HCT116 (cell line): ENCODE data around the gene ARSJ. TPM values are rescaled to one million over a fixed set of nuclear protein-coding genes. Genes with fewer than 3 reads are reported as not detected.

Source experiments
- ATAC-seq: fragments of 200-7000 bp; cut with Tn5 transposase; 2 replicates; pipeline ENCODE4 v1.9.1; 2020; ENCODE audit warnings: mild to moderate bottlenecking, moderate library complexity
- BruUV-seq: library from RNA; stranded (reverse); fragments of 400-500 nt; replicated peaks from 2 replicates; lab custom pipeline; 2021; lab: Mats Ljungman, UMichigan
- CTCF ChIA-PET: fragments of 300-600 bp; sonication (Branson Sonifier 250); formaldehyde crosslinking; loops from one replicate; lab custom pipeline; 2021; ENCODE audit warnings: antibody characterized with exemption; lab: Charles Lee
- POLR2A ChIA-PET: fragments of 300-600, 350-600 bp; sonication (Branson Sonifier 250); formaldehyde crosslinking; loops from one replicate; lab custom pipeline; 2021; ENCODE audit warnings: antibody characterized with exemption; lab: Charles Lee
- RAD21 ChIA-PET, 2 experiments: fragments of 300-600 bp; sonication (Branson Sonifier 250); formaldehyde crosslinking; loops; one replicate each; lab custom pipeline; 2023; ENCODE audit warnings: low total read pairs in 2 of 2; ENCODE audit not compliant: uncharacterized antibody in 2 of 2, unreplicated experiment in 2 of 2, low non-redundant PET in 1 of 2; lab: Charles Lee
- DNase-seq: peaks from one replicate; pipeline ENCODE4 v3.0.0-alpha.2; 2010; ENCODE audit warnings: low read depth, low spot score
- H2AFZ ChIP-seq: fragments of 200-600 bp; shearing (Covaris generic), sonication (generic); 2 replicates; pipeline ENCODE4 v1.6.1; 2017; ENCODE audit warnings: low read depth, mixed run types, mixed read lengths, antibody characterized with exemption, low read length; ENCODE audit not compliant: poor library complexity, severe bottlenecking
- H3K27ac ChIP-seq: 2 replicates; pipeline ENCODE4 v1.5.1; 2012; ENCODE audit warnings: low read depth, low read length
- H3K27me3 ChIP-seq: fragments of 200-600 bp; sonication (generic); 2 replicates; pipeline ENCODE4 v1.6.1; 2016; ENCODE audit warnings: mixed run types, low read length, mixed read lengths; ENCODE audit not compliant: insufficient read depth
- H3K36me3 ChIP-seq, 2 experiments: fragments of 200-500 bp in 1 of 2; fragments of 200-600 bp in 1 of 2; sonication (Bioruptor generic) in 1 of 2; sonication (generic) in 1 of 2; 2 replicates each; pipeline versions ENCODE4 v1.5.1 to v1.6.1; 2014 to 2016; ENCODE audit warnings: low read length in 2 of 2, inconsistent platforms in 1 of 2, mixed read lengths in 1 of 2, mixed run types in 1 of 2; ENCODE audit not compliant: insufficient read depth in 2 of 2, control insufficient read depth in 1 of 2
- H3K4me1 ChIP-seq, 2 experiments: fragments of 200-600 bp in 1 of 2; sonication (generic) in 1 of 2; 2 replicates each; pipeline versions ENCODE4 v1.5.1 to v1.6.1; 2012 to 2017; ENCODE audit warnings: low read length in 2 of 2, inconsistent platforms in 1 of 2, mild to moderate bottlenecking in 1 of 2, mixed read lengths in 1 of 2, mixed run types in 1 of 2, moderate library complexity in 1 of 2; ENCODE audit not compliant: insufficient read depth in 2 of 2, control insufficient read depth in 1 of 2
- H3K4me2 ChIP-seq: fragments of 200-600 bp; sonication (generic); 2 replicates; pipeline ENCODE4 v1.6.1; 2017; ENCODE audit warnings: mixed run types, low read length, mixed read lengths
- H3K4me3 ChIP-seq, 2 experiments: fragments of 200-600 bp in 1 of 2; sonication (generic) in 1 of 2; replicated peaks in 1 of 2; 2 replicates each; pipeline ENCODE4 v1.5.1; 2011 to 2016; ENCODE audit warnings: low read length in 2 of 2, control low read depth in 1 of 2, low read depth in 1 of 2, mild to moderate bottlenecking in 1 of 2, mixed read lengths in 1 of 2, mixed run types in 1 of 2
- H3K79me2 ChIP-seq: fragments of 200-600 bp; sonication (generic); 2 replicates; pipeline ENCODE4 v1.6.1; 2017; ENCODE audit warnings: mild to moderate bottlenecking, mixed run types, low read length, moderate library complexity, mixed read lengths; ENCODE audit not compliant: insufficient read depth
- H3K9ac ChIP-seq: fragments of 200-600 bp; sonication (generic); 2 replicates; pipeline ENCODE4 v1.6.1; 2016; ENCODE audit warnings: low read length, mixed read lengths
- H3K9me2 ChIP-seq: fragments of 200-600 bp; sonication (generic), shearing (Covaris generic); 2 replicates; pipeline ENCODE4 v1.6.1; 2017; ENCODE audit warnings: mixed run types, mild to moderate bottlenecking, moderate library complexity; ENCODE audit not compliant: insufficient read depth
- H3K9me3 ChIP-seq, 2 experiments: fragments of 200-500 bp in 1 of 2; fragments of 200-600 bp in 1 of 2; sonication (Bioruptor generic) in 1 of 2; sonication (generic) in 1 of 2; 2 replicates each; pipeline ENCODE4 v1.6.1; 2014 to 2017; ENCODE audit warnings: low read length in 2 of 2, mixed read lengths in 2 of 2, inconsistent platforms in 1 of 2, low read depth in 1 of 2, mild to moderate bottlenecking in 1 of 2, mixed run types in 1 of 2, moderate library complexity in 1 of 2; ENCODE audit not compliant: control insufficient read depth in 1 of 2, insufficient read depth in 1 of 2
- H4K20me1 ChIP-seq: fragments of 200-600 bp; sonication (generic), shearing (Covaris generic); 2 replicates; pipeline ENCODE4 v1.6.1; 2017; ENCODE audit warnings: mixed run types, mild to moderate bottlenecking, moderate library complexity; ENCODE audit not compliant: insufficient read depth
- ATF3 ChIP-seq: IDR thresholded peaks from 2 replicates; pipeline ENCODE4 v1.6.1; 2012
- CBX3 ChIP-seq: IDR thresholded peaks from 2 replicates; pipeline ENCODE4 v1.6.1; 2012; ENCODE audit warnings: low read depth
- ELF1 ChIP-seq: IDR thresholded peaks from 2 replicates; pipeline ENCODE4 v1.6.1; 2012; ENCODE audit warnings: low read depth, borderline replicate concordance
- EZH2 ChIP-seq: fragments of 200-600 bp; sonication (generic); IDR thresholded peaks from 2 replicates; pipeline ENCODE4 v1.6.1; 2017; ENCODE audit warnings: antibody characterized with exemption, mixed run types
- FOSL1 ChIP-seq: IDR thresholded peaks from 2 replicates; pipeline ENCODE4 v1.6.1; 2012; ENCODE audit warnings: low read depth
- JUND ChIP-seq: IDR thresholded peaks from 2 replicates; pipeline ENCODE4 v1.6.1; 2012
- SIN3A ChIP-seq: IDR thresholded peaks from 2 replicates; pipeline ENCODE4 v1.6.1; 2012; ENCODE audit warnings: low read depth
- SP1 ChIP-seq: IDR thresholded peaks from 2 replicates; pipeline ENCODE4 v1.6.1; 2012; ENCODE audit warnings: low read depth
- SRF ChIP-seq: IDR thresholded peaks from 2 replicates; pipeline ENCODE4 v1.6.1; 2012; ENCODE audit warnings: low read depth
- ZNF274 ChIP-seq: fragments of 200-500 bp; sonication (Bioruptor generic); IDR thresholded peaks from 2 replicates; pipeline ENCODE4 v1.6.1; 2014; ENCODE audit warnings: mild to moderate bottlenecking, low read depth, low read length, inconsistent platforms
- intact Hi-C: fragments of 100-400 bp; cut with micrococcal nuclease; formaldehyde crosslinking; loops from 2 replicates; pipeline ENCODE4 v1.10.0; 2022
- total RNA-seq: library from RNA; stranded (reverse); gene quantifications from one replicate; pipeline ENCODE4 v1.2.1, GENCODE V29; 2021; ENCODE audit not compliant: unreplicated experiment

ARSJ gene
- total RNA-seq, 1 experiment from 2014 or later: 2.3 TPM

- ATAC-seq (no peak), DNase-seq (no peak)
- Histone ChIP-seq H3K4me3 (no peak overlapping the region), H4K20me1 (no peaks in the 10 kb centered on the region), H3K79me2 (no peaks in the 10 kb centered on the region)
- POLR2A ChIA-PET: no interaction called here
- no peak for TF ChIP-seq EZH2
- no peak for TF ChIP-seq SRF
- TF ChIP-seq, all 23 proteins: peak for 0
- H3K9ac ChIP-seq: no peak overlapping the region
- ChIA-PET RAD21 (interaction anchor here in 1 of 2 experiments (0.6 kb wide), 1 partner anchor 38 kb away, joined by 3 read pairs; no protein-coding TSS in a partner anchor), CTCF (no interaction called here)
- no peaks in the 10 kb centered on the region for H3K36me3 ChIP-seq
- H3K27me3 ChIP-seq: no peaks in the 10 kb centered on the region
- H3K4me2 ChIP-seq: no peak overlapping the region
- H3K9me3 ChIP-seq: no peaks in the 10 kb centered on the region
- no peaks in the 10 kb centered on the region for H3K4me1 ChIP-seq
- no peak overlapping the region for H3K27ac ChIP-seq
- H3K9me2 ChIP-seq: no peaks in the 10 kb centered on the region
- no TSS peak for BruUV-seq
- no peak overlapping the region for H2AFZ ChIP-seq
- intact Hi-C loops: no loop called here
These were observed 18.6 kb upstream of the ARSJ start for GRCh38 chr4:113998079-113998478.

- no peak overlapping the region for H3K4me3 ChIP-seq
- no peaks in the 10 kb centered on the region for H3K36me3 ChIP-seq
- no peaks in the 10 kb centered on the region for H3K9me2 ChIP-seq
- CTCF ChIA-PET: no interaction called here
- no peak overlapping the region for H3K27ac ChIP-seq
- no TSS peak for BruUV-seq
- no peaks in the 10 kb centered on the region for H3K9me3 ChIP-seq
- intact Hi-C loops: no loop called here
- H3K4me1 ChIP-seq: no peaks in the 10 kb centered on the region
- POLR2A ChIA-PET: no interaction called here
- RAD21 ChIA-PET: no interaction called here
- no peaks in the 10 kb centered on the region for H3K79me2 ChIP-seq
- TF ChIP-seq SP1 (no peak), SIN3A (no peak), ATF3 (no peak), CBX3 (no peak), ZNF274 (no peak), FOSL1 (no peak), SRF (no peak), ELF1 (no peak), JUND (no peak)
- H3K27me3 ChIP-seq: no peaks in the 10 kb centered on the region
- H4K20me1 ChIP-seq: no peaks in the 10 kb centered on the region
- H3K9ac ChIP-seq: no peak overlapping the region
- ATAC-seq (no peak), DNase-seq (no peak)
- H2AFZ ChIP-seq: no peak overlapping the region
- no peak overlapping the region for H3K4me2 ChIP-seq
These were observed 17.8 kb upstream of the ARSJ start for GRCh38 chr4:113997206-113997605.
